ENCODE data around the gene LSM12.

LSM12 gene

DNA sequence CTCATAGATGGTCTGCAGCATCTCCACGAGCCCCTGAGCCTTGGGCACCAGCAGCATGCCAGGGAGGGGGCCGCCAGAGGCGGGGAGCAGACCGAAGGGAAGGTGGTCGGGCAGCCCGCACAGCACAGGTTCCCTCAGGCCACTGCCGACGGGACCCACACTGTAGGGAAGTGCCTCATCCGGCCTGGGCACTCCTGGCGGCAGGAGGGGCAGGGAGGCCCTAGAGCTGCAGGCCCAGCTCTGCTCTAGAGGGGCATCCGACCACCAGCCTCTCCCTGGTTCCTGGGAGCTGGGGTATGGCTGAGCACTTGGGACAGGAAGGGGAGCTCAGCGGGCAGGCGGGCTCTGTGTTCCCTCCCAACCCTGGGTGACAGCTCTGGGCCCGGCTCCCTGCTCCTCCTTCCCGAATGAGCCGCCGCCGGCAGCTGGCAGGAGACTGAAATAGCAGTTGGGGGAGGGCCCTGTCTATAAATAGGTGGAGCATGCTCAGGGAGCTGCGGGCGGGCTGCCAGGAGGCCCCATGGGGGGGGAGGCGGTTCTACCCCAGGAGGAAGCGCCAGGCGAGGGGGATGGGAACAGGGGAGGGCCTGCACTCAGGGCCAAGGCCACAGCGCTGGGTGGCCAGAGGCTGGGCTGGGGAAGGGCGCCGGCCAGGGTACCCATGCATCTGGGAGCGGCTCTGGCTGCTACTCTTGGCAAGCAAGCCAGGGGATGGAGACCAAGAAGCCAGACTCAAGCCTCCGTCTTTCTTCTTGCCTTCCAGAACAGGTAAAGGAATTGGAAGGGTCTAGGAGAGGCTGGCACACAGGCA is 44.6 kb upstream of the LSM12 start:
- Histone ChIP-seq H3K9ac (ENCODE audit: low read length) (no peak overlapping the region), H3K79me2 (ENCODE audit: insufficient read depth, low read length) (no peaks in the 10 kb centered on the region), H3K9me3 (ENCODE audit: low read length) (no peaks in the 10 kb centered on the region), H3F3A (ENCODE audit: insufficient read depth, low read length) (no peaks in the 10 kb centered on the region), H2AFZ (ENCODE audit: low read length) (no peak overlapping the region), H3K4me2 (ENCODE audit: low read length) (peak overlapping the region; percentile 21; the same call in 1 of the 2 replicates), H3K4me1 (ENCODE audit: insufficient read depth, low read length, severe bottlenecking) (peaks cover 13% of the 10 kb centered on the region), H3K27me3 (ENCODE audit: insufficient read depth, low read length) (no peaks in the 10 kb centered on the region; the same call in 1 of the 2 replicates), H3K36me3 (ENCODE audit: insufficient read depth, low read length) (no peaks in the 10 kb centered on the region), H3K9me2 (ENCODE audit: low read depth, low read length) (no peaks in the 10 kb centered on the region), H3K4me3 (ENCODE audit: low read depth, low read length, poor library complexity, severe bottlenecking) (no peak overlapping the region), H4K20me1 (ENCODE audit: insufficient read depth, low read length) (no peaks in the 10 kb centered on the region), H3K27ac (ENCODE audit: low read depth, low read length, poor library complexity, severe bottlenecking) (no peak overlapping the region)
- TF ChIP-seq, protein P1, sequence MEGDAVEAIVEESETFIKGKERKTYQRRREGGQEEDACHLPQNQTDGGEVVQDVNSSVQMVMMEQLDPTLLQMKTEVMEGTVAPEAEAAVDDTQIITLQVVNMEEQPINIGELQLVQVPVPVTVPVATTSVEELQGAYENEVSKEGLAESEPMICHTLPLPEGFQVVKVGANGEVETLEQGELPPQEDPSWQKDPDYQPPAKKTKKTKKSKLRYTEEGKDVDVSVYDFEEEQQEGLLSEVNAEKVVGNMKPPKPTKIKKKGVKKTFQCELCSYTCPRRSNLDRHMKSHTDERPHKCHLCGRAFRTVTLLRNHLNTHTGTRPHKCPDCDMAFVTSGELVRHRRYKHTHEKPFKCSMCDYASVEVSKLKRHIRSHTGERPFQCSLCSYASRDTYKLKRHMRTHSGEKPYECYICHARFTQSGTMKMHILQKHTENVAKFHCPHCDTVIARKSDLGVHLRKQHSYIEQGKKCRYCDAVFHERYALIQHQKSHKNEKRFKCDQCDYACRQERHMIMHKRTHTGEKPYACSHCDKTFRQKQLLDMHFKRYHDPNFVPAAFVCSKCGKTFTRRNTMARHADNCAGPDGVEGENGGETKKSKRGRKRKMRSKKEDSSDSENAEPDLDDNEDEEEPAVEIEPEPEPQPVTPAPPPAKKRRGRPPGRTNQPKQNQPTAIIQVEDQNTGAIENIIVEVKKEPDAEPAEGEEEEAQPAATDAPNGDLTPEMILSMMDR (IDR thresholded peaks at IDR 0.05; ENCODE audit: low read length), result no peak
- no peak for TF ChIP-seq EZH2 (IDR thresholded peaks at IDR 0.05; ENCODE audit: borderline replicate concordance, low read length)

DNA sequence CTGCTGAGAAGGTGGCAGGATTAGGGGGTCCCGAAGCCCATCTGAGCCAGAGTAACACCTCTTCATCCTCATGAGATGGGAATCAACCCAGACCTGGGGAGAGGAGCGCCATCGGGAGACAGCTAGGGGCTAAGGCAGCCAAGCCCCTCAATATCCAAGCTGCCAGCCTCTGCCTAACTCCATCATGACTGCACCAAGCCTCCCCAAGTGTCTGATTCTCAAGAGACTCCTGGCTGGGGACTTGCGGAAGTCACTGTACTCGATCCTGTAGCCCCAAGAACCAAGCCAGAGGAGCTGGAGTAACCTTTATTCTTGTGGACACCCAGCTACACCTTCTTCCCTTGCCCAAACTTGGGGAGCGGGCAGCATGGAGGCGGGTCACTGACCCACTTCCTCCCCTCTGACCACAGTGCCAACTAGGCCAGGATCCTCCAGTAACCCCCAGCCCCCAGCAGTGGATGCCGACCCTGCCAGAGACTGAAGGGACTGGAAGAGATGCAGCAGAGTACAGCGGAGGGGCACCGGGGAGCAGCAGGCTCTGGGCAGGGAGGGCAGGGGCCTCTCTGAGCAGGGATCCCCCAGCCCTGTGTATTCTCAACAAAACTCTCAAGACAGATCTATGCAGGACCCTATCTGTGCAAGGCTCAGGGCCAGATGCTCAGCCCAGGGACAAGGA is 43.7 kb upstream of the LSM12 start:
- H3K9ac ChIP-seq (ENCODE audit: low read length), result no peak overlapping the region
- no peaks in the 10 kb centered on the region for H3K79me2 ChIP-seq (ENCODE audit: insufficient read depth, low read length)
- no peak overlapping the region for H3K4me2 ChIP-seq (ENCODE audit: low read length)
- no peaks in the 10 kb centered on the region; the same call in 1 of the 2 replicates for H3K27me3 ChIP-seq (ENCODE audit: insufficient read depth, low read length)
- no peak overlapping the region for H3K4me3 ChIP-seq (ENCODE audit: low read depth, low read length, poor library complexity, severe bottlenecking)
- no peak for TF ChIP-seq EZH2 (IDR thresholded peaks at IDR 0.05; ENCODE audit: borderline replicate concordance, low read length)
- TF ChIP-seq, protein P1 (IDR thresholded peaks at IDR 0.05; ENCODE audit: low read length), result no peak
- H3K4me1 ChIP-seq (ENCODE audit: insufficient read depth, low read length, severe bottlenecking), result peaks cover 13% of the 10 kb centered on the region
- no peaks in the 10 kb centered on the region for H4K20me1 ChIP-seq (ENCODE audit: insufficient read depth, low read length)
- no peaks in the 10 kb centered on the region for H3K9me3 ChIP-seq (ENCODE audit: low read length)
- H3K9me2 ChIP-seq (ENCODE audit: low read depth, low read length), result no peaks in the 10 kb centered on the region
- H2AFZ ChIP-seq (ENCODE audit: low read length), result no peak overlapping the region
- no peaks in the 10 kb centered on the region for H3K36me3 ChIP-seq (ENCODE audit: insufficient read depth, low read length)
- no peak overlapping the region for H3K27ac ChIP-seq (ENCODE audit: low read depth, low read length, poor library complexity, severe bottlenecking)
- no peaks in the 10 kb centered on the region for H3F3A ChIP-seq (ENCODE audit: insufficient read depth, low read length)

DNA sequence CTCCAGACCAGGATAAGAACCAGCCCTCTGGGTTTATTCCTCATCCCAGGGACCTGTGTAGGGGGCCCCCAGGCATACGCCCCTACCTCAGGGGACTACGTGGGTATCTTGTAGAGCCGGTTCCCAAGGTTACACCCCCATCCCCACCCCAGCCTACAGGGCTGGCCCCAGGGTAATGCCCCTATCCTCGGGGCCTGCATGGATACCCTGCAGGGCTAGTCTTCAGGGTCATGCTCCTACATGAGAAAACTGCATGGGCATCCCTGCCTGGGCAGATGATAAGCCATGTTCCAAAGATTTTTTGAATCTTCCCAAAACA is 42.8 kb upstream of the LSM12 start:
- Histone ChIP-seq H2AFZ (ENCODE audit: low read length) (no peak overlapping the region), H3K79me2 (ENCODE audit: insufficient read depth, low read length) (no peaks in the 10 kb centered on the region), H3F3A (ENCODE audit: insufficient read depth, low read length) (no peaks in the 10 kb centered on the region), H3K4me2 (ENCODE audit: low read length) (no peak overlapping the region), H3K36me3 (ENCODE audit: insufficient read depth, low read length) (no peaks in the 10 kb centered on the region), H3K4me1 (ENCODE audit: insufficient read depth, low read length, severe bottlenecking) (peaks cover 13% of the 10 kb centered on the region), H3K9me2 (ENCODE audit: low read depth, low read length) (no peaks in the 10 kb centered on the region), H4K20me1 (ENCODE audit: insufficient read depth, low read length) (no peaks in the 10 kb centered on the region), H3K27ac (ENCODE audit: low read depth, low read length, poor library complexity, severe bottlenecking) (no peak overlapping the region), H3K4me3 (ENCODE audit: low read depth, low read length, poor library complexity, severe bottlenecking) (no peak overlapping the region), H3K27me3 (ENCODE audit: insufficient read depth, low read length) (no peaks in the 10 kb centered on the region; the same call in 1 of the 2 replicates), H3K9me3 (ENCODE audit: low read length) (no peaks in the 10 kb centered on the region), H3K9ac (ENCODE audit: low read length) (no peak overlapping the region)
- TF ChIP-seq EZH2 (IDR thresholded peaks at IDR 0.05; ENCODE audit: borderline replicate concordance, low read length), result no peak
- TF ChIP-seq, protein P1 (IDR thresholded peaks at IDR 0.05; ENCODE audit: low read length), result no peak

All from OCI-LY1 (cell line).